DND-41 (cell line): ENCODE data around the gene HTR2A.

ENCODE experiments used
- ATAC-seq: fragments of 200-7000 bp; cut with Tn5 transposase; 3 replicates; pipeline ENCODE4 v1.9.1; 2021; ENCODE audit warnings: low read depth; ENCODE audit not compliant: insufficient read depth
- DNase-seq: peaks from one replicate; pipeline ENCODE4 v3.0.0-alpha.2; 2020
- H2AFZ ChIP-seq: 2 replicates; pipeline ENCODE4 v1.6.0; 2012; ENCODE audit warnings: low read depth, low read length
- H3K27ac ChIP-seq: 2 replicates; pipeline ENCODE4 v1.5.1; 2012; ENCODE audit warnings: low read length, inconsistent platforms
- H3K27me3 ChIP-seq: fragments of 200-600 bp; sonication (generic); 2 replicates; pipeline ENCODE4 v1.6.0; 2012; ENCODE audit warnings: low read length, mild to moderate bottlenecking, inconsistent platforms; ENCODE audit not compliant: insufficient read depth, poor library complexity
- H3K36me3 ChIP-seq: 2 replicates; pipeline ENCODE4 v1.5.1; 2012; ENCODE audit warnings: low read length, inconsistent platforms; ENCODE audit not compliant: insufficient read depth
- H3K4me1 ChIP-seq: 2 replicates; pipeline ENCODE4 v1.5.1; 2012; ENCODE audit warnings: mild to moderate bottlenecking, low read length; ENCODE audit not compliant: insufficient read depth
- H3K4me2 ChIP-seq: 2 replicates; pipeline ENCODE4 v1.6.0; 2012; ENCODE audit warnings: mild to moderate bottlenecking, moderate library complexity, low read length, inconsistent platforms; ENCODE audit not compliant: insufficient read depth
- H3K4me3 ChIP-seq, 2 experiments: fragments of 200-600 bp in 1 of 2; shearing (Covaris generic) in 1 of 2; 2 replicates each; pipeline ENCODE4 v1.5.1; 2012 to 2016; ENCODE audit warnings: inconsistent platforms in 2 of 2, low read length in 2 of 2, mild to moderate bottlenecking in 2 of 2, low read depth in 1 of 2, moderate library complexity in 1 of 2
- H3K79me2 ChIP-seq: 2 replicates; pipeline ENCODE4 v1.6.0; 2012; ENCODE audit warnings: low read length, inconsistent platforms; ENCODE audit not compliant: insufficient read depth
- H3K9ac ChIP-seq: 2 replicates; pipeline ENCODE4 v1.6.0; 2012; ENCODE audit warnings: low read depth, mild to moderate bottlenecking, inconsistent platforms, low read length, moderate library complexity
- H3K9me3 ChIP-seq: 2 replicates; pipeline ENCODE4 v1.5.1; 2012; ENCODE audit warnings: low read length, moderate library complexity, mild to moderate bottlenecking, inconsistent platforms; ENCODE audit not compliant: insufficient read depth, severe bottlenecking
- H4K20me1 ChIP-seq: 2 replicates; pipeline ENCODE4 v1.6.0; 2012; ENCODE audit warnings: low read length; ENCODE audit not compliant: insufficient read depth
- CTCF ChIP-seq: IDR thresholded peaks from 2 replicates; pipeline ENCODE4 v1.5.1; 2012; ENCODE audit warnings: borderline replicate concordance, low read length, moderate library complexity, mild to moderate bottlenecking; ENCODE audit not compliant: poor library complexity, severe bottlenecking; ENCODE audit errors: extremely low read depth
- EZH2 ChIP-seq: IDR thresholded peaks from 3 replicates; pipeline ENCODE4 v1.6.1; 2012; ENCODE audit warnings: borderline replicate concordance, low read depth, mild to moderate bottlenecking, moderate library complexity, low read length, inconsistent platforms; ENCODE audit not compliant: severe bottlenecking

Gene HTR2A

GRCh38 chr13:46893798-46894560 is 2.9 kb downstream of the HTR2A start:
- DNase-seq (peak; percentile 56), ATAC-seq (peak; percentile 91)
- H3K27ac ChIP-seq = no peak overlapping the region

DNA sequence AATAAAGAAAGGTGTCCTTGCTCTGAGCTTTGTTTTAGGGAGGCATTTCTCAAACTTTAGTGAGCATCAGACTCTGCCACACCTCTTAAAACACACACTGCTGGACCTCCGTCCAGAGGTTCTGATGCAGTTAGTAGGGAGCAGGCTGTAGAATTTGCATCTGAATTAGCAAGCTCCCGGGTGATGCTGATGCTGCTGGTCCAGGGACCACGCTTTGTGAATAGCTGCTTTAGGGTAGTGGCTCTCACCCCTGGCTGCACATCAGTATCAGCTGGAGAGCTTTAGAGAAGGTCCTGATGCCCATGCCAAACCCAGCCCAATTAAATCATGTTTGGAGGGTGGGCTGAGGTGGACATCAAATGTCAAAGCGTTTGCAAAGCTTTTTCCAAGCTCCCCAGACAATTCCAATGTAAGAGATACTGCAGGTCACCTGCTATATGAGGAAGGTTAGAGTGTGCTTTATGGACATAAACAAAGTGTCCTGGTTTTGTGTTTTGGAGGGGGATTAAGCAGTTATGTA is 3.6 kb downstream of the HTR2A start:
- Histone ChIP-seq H3K79me2 (no peaks in the 10 kb centered on the region), H3K4me3 (no peak overlapping the region), H3K4me2 (no peak overlapping the region), H4K20me1 (no peaks in the 10 kb centered on the region), H3K27me3 (peaks cover 26% of the 10 kb centered on the region), H3K9me3 (no peaks in the 10 kb centered on the region), H3K9ac (no peak overlapping the region), H2AFZ (no peak overlapping the region), H3K36me3 (no peaks in the 10 kb centered on the region), H3K27ac (no peak overlapping the region), H3K4me1 (no peaks in the 10 kb centered on the region)
- DNase-seq (no peak), ATAC-seq (no peak)
- TF ChIP-seq CTCF (no peak), EZH2 (no peak)

More at GRCh38 chr13:46893798-46894560, 2.9 kb downstream of the HTR2A start:
- H3K4me1 ChIP-seq = no peaks in the 10 kb centered on the region
- no peaks in the 10 kb centered on the region for H3K79me2 ChIP-seq
- peaks cover 33% of the 10 kb centered on the region for H3K27me3 ChIP-seq
- no peaks in the 10 kb centered on the region for H4K20me1 ChIP-seq
- H3K4me3 ChIP-seq = no peak overlapping the region
- no peaks in the 10 kb centered on the region for H3K9me3 ChIP-seq
- no peak overlapping the region for H3K9ac ChIP-seq
- TF ChIP-seq CTCF = peak; percentile 72
- no peak for TF ChIP-seq EZH2
- H3K36me3 ChIP-seq = no peaks in the 10 kb centered on the region
- H2AFZ ChIP-seq = no peak overlapping the region
- no peak overlapping the region for H3K4me2 ChIP-seq

GRCh38 chr13:46885018-46885417 is 11.8 kb downstream of the HTR2A start:
- H3K9me3 ChIP-seq = no peaks in the 10 kb centered on the region
- no peak overlapping the region for H2AFZ ChIP-seq
- H3K36me3 ChIP-seq = no peaks in the 10 kb centered on the region
- ATAC-seq = no peak
- no peak overlapping the region for H3K4me2 ChIP-seq
- peaks cover 3% of the 10 kb centered on the region for H3K27me3 ChIP-seq
- H3K9ac ChIP-seq = no peak overlapping the region
- H3K27ac ChIP-seq = no peak overlapping the region
- no peaks in the 10 kb centered on the region for H3K4me1 ChIP-seq
- H4K20me1 ChIP-seq = no peaks in the 10 kb centered on the region
- H3K79me2 ChIP-seq = no peaks in the 10 kb centered on the region
- no peak for TF ChIP-seq CTCF
- TF ChIP-seq EZH2 = no peak
- H3K4me3 ChIP-seq = no peak overlapping the region
- DNase-seq = no peak
